Neural crest cell (in vitro differentiated cells): ENCODE results near the gene TMCO4. TPM values are rescaled to one million over a fixed set of nuclear protein-coding genes. Genes with fewer than 3 reads are reported as not detected.
A peak's percentile ranks its signal among the peaks of the same experiment; 100 is the strongest.

Experiments used
- DNase-seq: peaks from one replicate; pipeline ENCODE4 v3.0.0; 2021; ENCODE audit warnings: low read depth, mixed read lengths, low spot score
- H3K27ac Mint-ChIP-seq: one replicate; pipeline ENCODE4 v1.8.0; 2021; ENCODE audit warnings: mild to moderate bottlenecking, mixed read lengths; ENCODE audit not compliant: unreplicated experiment
- H3K27me3 Mint-ChIP-seq: 2 replicates; pipeline ENCODE4 v1.8.0; 2021; ENCODE audit warnings: low read depth, mild to moderate bottlenecking, mixed read lengths
- H3K36me3 Mint-ChIP-seq: 2 replicates; pipeline ENCODE4 v1.8.0; 2021; ENCODE audit warnings: low read depth, mild to moderate bottlenecking, mixed read lengths
- H3K4me1 Mint-ChIP-seq: 2 replicates; pipeline ENCODE4 v1.8.0; 2021; ENCODE audit warnings: mixed read lengths
- H3K4me3 Mint-ChIP-seq: one replicate; pipeline ENCODE4 v1.8.0; 2021; ENCODE audit warnings: mild to moderate bottlenecking, mixed read lengths
- H3K9me3 Mint-ChIP-seq: 2 replicates; pipeline ENCODE4 v1.8.0; 2021; ENCODE audit warnings: mixed read lengths
- total RNA-seq: library from RNA; stranded (reverse); gene quantifications from 2 replicates; pipeline ENCODE4 v1.2.1, GENCODE V29; 2021
- TF ChIP-seq, protein P1 (sequence below): fragments of 200-600 bp; sonication (generic); conservative IDR thresholded peaks from 2 replicates; pipeline ENCODE4 v1.5.0; 2021; ENCODE audit warnings: antibody characterized with exemption, mild to moderate bottlenecking

The TMCO4 gene
- total RNA-seq, 1 donor from 2014 or later: 0.75 TPM

DNA sequence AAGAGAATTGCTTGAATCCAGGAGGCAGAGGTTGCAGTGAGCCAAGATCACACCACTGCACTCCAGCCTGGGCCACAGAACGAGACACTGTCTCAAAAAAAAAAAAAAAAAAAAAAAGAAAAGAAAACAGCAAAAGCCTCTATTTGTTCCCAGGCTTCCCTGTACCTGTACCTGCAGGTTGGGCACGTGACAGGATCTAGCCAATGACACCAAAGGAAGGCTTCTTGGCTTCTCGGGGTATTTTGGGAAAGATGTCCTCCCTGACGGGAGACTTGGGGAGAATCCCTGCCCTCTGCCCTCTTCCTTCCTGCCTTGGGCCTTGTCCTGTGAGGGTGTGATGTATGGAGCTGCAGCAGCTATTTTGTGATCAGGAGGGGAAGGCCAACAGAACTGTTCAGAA lies 22.8 kb downstream of the TMCO4 start:
- H3K4me3 Mint-ChIP-seq: no peak overlapping the region
- H3K9me3 Mint-ChIP-seq: no peaks in the 10 kb centered on the region
- TF ChIP-seq, protein P1, sequence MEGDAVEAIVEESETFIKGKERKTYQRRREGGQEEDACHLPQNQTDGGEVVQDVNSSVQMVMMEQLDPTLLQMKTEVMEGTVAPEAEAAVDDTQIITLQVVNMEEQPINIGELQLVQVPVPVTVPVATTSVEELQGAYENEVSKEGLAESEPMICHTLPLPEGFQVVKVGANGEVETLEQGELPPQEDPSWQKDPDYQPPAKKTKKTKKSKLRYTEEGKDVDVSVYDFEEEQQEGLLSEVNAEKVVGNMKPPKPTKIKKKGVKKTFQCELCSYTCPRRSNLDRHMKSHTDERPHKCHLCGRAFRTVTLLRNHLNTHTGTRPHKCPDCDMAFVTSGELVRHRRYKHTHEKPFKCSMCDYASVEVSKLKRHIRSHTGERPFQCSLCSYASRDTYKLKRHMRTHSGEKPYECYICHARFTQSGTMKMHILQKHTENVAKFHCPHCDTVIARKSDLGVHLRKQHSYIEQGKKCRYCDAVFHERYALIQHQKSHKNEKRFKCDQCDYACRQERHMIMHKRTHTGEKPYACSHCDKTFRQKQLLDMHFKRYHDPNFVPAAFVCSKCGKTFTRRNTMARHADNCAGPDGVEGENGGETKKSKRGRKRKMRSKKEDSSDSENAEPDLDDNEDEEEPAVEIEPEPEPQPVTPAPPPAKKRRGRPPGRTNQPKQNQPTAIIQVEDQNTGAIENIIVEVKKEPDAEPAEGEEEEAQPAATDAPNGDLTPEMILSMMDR: no peak
- H3K36me3 Mint-ChIP-seq: no peaks in the 10 kb centered on the region
- DNase-seq: no peak
- no peak overlapping the region for H3K27ac Mint-ChIP-seq
- peaks cover 4% of the 10 kb centered on the region for H3K27me3 Mint-ChIP-seq
- H3K4me1 Mint-ChIP-seq: no peaks in the 10 kb centered on the region

DNA sequence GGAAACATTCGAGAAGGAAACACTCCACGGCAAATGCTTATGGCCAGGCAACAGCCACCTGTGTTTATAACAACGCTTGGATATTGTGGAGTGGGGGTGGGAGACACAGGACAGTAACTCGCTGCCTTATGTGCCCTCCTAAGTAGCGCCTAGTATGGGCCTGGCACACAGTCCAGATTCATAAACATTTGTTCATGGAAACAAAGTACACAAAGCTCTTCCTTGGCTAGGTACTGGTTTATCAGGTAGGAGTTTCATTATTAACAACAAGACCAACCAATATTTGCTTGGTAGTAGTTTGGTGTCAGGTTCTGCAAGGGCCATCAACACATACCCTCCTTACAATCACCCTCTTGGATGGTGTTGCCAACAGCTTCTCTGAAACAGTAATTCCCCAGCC lies 23.4 kb downstream of the TMCO4 start:
- no peak for DNase-seq
- TF ChIP-seq, protein P1: no peak
- no peak overlapping the region for H3K4me3 Mint-ChIP-seq
- no peaks in the 10 kb centered on the region for H3K4me1 Mint-ChIP-seq
- H3K27me3 Mint-ChIP-seq: peaks cover 3% of the 10 kb centered on the region
- no peak overlapping the region for H3K27ac Mint-ChIP-seq
- H3K9me3 Mint-ChIP-seq: no peaks in the 10 kb centered on the region
- no peaks in the 10 kb centered on the region for H3K36me3 Mint-ChIP-seq

DNA sequence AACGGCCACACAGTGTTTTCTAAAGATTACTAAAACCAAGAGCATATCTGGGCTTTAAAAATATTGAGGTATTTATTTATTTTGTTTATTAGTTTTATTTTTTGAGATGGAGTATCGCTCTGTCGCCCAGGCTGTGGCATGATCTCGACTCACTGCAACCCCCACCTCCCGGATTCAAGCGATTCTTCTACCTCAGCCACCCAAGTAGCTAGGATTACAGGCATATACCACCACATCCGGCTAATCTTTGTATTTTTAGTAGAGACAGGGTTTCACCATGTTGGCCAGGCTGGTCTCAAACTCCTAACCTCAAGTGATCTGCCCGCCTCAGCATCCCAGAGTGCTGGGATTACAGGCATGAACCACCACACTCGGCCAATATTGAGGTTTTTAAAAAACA lies 23.9 kb downstream of the TMCO4 start:
- Mint-ChIP-seq H3K4me3 (no peak overlapping the region), H3K36me3 (no peaks in the 10 kb centered on the region), H3K4me1 (no peaks in the 10 kb centered on the region), H3K9me3 (no peaks in the 10 kb centered on the region), H3K27ac (no peak overlapping the region), H3K27me3 (peaks cover 2% of the 10 kb centered on the region)
- TF ChIP-seq, protein P1: no peak
- DNase-seq: no peak

DNA sequence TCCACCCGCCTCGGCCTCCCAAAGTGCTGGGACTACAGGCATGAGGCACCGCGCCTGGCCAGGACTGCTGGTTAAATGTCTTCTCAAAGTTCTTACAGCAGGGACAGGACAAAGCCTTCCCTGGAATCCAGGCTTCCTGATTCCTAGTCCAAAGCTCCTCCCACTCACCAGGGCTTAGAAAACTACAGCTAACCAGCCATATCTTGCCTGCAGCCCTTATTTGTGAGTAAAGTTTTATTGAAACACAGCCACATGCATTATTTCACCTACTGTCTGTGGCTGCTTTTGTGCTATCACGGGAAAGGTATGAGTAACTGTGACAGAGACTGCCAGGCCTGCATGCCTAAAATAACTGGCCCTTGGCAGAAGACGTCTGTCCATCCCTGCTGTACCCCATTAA lies 24.4 kb downstream of the TMCO4 start:
- Mint-ChIP-seq H3K4me1 (no peaks in the 10 kb centered on the region), H3K9me3 (no peaks in the 10 kb centered on the region), H3K27ac (no peak overlapping the region), H3K27me3 (peaks cover under 1% of the 10 kb centered on the region), H3K36me3 (no peaks in the 10 kb centered on the region), H3K4me3 (no peak overlapping the region)
- TF ChIP-seq, protein P1: no peak
- no peak for DNase-seq

DNA sequence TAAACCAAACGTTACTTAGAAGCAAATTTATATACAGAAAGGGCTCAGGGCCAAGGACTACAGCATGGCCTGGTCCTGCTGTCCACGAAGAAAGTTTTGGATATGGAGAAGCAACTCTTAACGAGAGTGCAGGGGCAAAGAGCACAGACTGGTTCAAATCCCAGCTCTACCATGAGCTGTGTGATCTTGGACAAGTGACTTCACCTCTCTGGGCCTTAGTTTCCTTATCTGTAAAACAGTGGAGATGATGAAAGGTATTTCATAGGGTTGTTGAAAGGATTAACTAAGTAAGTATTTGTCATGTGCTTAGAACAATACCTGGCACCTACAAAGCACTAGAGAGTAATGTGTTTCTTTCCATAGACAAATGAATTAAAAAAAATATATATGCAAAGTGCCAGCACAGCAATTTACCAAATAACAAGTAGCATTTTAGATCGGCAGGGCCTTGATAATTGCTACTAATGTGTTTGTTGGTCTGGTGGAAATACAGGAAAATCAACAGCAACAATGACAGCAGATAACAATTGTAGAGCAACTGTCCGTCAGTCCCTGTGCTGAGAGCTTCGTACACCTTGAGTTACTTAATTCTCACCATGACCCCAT lies 25.4 kb downstream of the TMCO4 start:
- TF ChIP-seq, protein P1: no peak
- no peak overlapping the region for H3K27ac Mint-ChIP-seq
- peaks cover 4% of the 10 kb centered on the region for H3K27me3 Mint-ChIP-seq
- H3K4me1 Mint-ChIP-seq: peaks cover 7% of the 10 kb centered on the region
- H3K4me3 Mint-ChIP-seq: no peak overlapping the region
- no peaks in the 10 kb centered on the region for H3K9me3 Mint-ChIP-seq
- no peaks in the 10 kb centered on the region for H3K36me3 Mint-ChIP-seq
- no peak for DNase-seq

DNA sequence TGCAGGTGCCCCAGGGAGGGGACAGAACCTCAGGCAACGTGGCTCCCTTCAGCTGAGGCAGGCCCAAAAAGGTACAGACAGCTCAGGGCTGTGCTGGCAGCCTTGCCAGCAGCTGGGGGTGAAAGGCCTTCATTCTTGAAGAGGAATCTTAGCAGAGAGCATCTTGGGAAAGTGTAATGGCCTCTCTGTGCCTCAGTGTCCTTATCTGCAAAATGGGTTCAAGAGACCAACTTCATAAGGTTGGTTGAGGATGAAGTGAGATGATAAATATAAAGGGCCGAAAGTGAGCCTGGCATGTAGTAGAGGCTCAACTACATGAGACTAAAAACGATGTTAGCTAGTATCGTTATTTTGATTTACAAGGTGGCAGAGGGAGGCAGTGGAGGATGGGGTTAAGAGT lies 26.2 kb downstream of the TMCO4 start:
- TF ChIP-seq, protein P1: no peak
- Mint-ChIP-seq H3K36me3 (no peaks in the 10 kb centered on the region), H3K4me3 (no peak overlapping the region), H3K4me1 (peaks cover 12% of the 10 kb centered on the region), H3K27me3 (peaks cover 7% of the 10 kb centered on the region), H3K9me3 (no peaks in the 10 kb centered on the region), H3K27ac (peak overlapping the region; percentile 45)
- no peak for DNase-seq
